Jurkat, Clone E6-1 (cell line): ENCODE measurements around the gene ZNF318.
"Not testable (repeated sequence)": the region's sequence is repeated elsewhere in the genome, so short reads cannot be mapped to it uniquely, and the experiment has no call there.

Experiments
- DNase-seq: peaks from one replicate; pipeline ENCODE4 v3.0.0-alpha.2; 2011; ENCODE audit warnings: low read depth, low spot score
- H3K4me3 ChIP-seq: 2 replicates; pipeline ENCODE4 v1.5.1; 2011; ENCODE audit warnings: mild to moderate bottlenecking, low read length, control low read depth, moderate library complexity

Gene ZNF318

DNA sequence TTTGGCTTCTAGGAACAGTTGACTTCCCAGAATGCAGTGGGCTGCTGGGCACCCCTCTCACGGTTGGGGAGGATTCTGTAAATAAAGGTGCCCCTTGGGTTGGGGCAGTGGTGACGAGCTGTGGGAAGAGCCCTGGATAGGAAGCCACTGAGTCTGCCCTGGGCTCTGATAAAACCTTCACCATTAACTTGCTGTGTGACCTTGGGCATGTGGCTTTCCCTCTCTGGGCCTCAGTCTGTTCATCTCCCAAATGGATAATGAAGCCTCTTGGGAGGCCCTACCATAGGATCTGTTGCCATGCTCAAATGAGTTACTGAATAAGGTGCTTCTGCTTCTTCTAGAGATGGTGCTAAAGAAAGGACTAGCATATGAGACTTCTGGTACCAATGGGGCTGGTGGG, 64.6 kb downstream of the ZNF318 start:
- DNase-seq = no peak
- H3K4me3 ChIP-seq = no peak overlapping the region

DNA sequence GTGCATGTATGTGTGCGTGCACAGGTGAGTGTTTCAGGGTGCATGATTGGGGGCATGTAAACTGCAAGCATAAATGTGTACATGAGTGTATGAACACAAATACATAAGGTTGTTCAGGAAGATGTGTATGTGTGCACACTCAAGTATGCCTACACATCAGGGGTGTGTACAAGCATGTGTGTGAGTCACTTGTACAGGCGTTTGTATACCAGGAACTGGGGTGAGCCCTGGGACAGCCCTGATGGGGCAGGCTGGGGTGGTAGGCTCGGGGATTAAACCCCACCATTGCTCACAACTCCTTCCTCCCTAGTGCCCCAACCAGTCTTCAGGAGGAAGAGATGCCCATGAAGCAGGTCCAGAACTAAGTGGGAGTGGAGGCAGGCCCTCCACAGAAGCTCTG, 65.1 kb downstream of the ZNF318 start:
- no peak for DNase-seq
- H3K4me3 ChIP-seq = no peak overlapping the region

- no peak overlapping the region for H3K4me3 ChIP-seq
- DNase-seq = no peak
These were observed 65.6 kb downstream of the ZNF318 start for GRCh38 chr6:43303751-43304331.

DNA sequence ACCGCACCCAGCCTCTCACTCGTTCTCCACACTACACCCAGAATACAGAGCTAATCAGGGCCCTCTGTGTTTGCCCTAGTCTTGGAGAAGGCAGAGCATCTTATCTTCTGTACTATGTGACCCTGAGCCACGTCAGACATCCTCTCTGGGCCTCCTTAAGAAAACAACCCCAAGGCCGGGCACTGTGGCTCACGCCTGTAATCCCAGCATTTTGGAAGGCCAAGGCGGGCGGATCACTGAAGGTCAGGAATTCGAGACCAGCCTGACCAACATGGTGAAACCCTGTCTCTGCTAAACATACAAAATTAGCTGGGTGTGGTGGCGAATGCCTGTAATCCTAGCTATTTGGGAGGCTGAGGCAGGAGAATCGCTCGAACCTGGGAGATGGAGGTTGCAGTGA, 66.4 kb downstream of the ZNF318 start:
- not testable (repeated sequence) for DNase-seq, H3K4me3 ChIP-seq

GRCh38 chr6:43302126-43302525, 67.3 kb downstream of the ZNF318 start:
- no peak overlapping the region for H3K4me3 ChIP-seq
- no peak for DNase-seq

DNA sequence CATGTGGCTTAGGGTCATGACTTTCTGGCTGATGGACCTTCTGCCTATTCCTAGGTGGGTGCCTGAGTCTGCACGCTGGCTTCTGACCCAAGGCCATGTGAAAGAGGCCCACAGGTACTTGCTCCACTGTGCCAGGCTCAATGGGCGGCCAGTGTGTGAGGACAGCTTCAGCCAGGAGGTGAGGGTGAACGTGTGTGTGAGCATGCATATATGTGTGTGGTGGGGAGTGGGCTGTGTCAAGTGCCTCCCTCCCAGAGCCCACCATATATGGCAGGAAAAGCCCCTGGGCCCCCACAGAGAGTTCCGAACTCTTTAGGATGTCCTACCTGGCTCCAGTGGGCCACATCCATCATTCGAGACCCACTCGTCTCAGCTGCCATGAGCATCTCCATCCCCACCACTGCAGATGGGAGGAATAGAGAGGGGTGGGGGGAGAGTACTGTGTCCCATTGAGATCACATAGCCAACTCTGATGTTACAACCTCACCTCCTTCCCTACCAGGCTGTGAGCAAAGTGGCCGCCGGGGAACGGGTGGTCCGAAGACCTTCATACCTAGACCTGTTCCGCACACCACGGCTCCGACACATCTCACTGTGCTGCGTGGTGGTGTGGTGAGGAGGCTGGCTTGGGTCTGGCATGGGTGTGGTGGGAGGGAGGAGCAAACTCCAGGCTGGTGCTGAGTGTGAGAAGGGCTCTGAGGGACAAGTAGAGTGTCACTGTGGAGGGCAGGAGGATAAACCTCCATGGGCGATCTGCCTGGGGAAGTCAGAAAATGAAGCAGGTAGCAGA, 68.2 kb downstream of the ZNF318 start:
- no peak for DNase-seq
- no peak overlapping the region for H3K4me3 ChIP-seq

DNA sequence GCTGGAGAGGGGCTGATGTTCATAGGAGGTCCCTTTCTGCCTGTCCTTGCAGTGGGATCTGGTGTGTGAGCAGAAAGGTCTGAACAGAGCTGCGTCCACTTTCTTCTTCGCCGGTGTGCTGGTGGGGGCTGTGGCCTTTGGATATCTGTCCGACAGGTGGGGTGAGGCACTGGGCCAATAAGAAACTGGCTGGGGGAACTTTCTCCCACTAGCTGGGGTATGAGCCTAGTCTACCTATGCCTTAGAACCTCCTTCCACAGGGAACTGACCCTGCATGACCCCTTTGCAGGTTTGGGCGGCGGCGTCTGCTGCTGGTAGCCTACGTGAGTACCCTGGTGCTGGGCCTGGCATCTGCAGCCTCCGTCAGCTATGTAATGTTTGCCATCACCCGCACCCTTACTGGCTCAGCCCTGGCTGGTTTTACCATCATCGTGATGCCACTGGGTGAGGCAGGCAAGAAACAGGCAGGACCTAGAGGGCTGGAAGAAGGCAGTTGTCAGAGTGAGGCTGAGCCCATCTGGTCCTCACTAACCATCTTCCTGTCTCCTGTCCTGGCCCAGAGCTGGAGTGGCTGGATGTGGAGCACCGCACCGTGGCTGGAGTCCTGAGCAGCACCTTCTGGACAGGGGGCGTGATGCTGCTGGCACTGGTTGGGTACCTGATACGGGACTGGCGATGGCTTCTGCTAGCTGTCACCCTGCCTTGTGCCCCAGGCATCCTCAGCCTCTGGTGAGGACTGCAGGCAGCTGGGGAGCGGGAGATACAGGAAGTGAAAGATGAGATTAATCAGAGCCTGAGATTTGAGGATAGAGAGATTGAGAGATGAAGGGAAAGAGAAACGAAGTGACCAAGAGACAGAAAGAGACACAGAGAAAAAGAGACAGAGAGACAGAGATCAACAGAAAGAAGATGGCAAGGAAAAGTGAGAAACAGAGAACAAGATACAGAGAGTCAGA, 69.8 kb downstream of the ZNF318 start:
- no peak overlapping the region for H3K4me3 ChIP-seq
- DNase-seq = no peak

DNA sequence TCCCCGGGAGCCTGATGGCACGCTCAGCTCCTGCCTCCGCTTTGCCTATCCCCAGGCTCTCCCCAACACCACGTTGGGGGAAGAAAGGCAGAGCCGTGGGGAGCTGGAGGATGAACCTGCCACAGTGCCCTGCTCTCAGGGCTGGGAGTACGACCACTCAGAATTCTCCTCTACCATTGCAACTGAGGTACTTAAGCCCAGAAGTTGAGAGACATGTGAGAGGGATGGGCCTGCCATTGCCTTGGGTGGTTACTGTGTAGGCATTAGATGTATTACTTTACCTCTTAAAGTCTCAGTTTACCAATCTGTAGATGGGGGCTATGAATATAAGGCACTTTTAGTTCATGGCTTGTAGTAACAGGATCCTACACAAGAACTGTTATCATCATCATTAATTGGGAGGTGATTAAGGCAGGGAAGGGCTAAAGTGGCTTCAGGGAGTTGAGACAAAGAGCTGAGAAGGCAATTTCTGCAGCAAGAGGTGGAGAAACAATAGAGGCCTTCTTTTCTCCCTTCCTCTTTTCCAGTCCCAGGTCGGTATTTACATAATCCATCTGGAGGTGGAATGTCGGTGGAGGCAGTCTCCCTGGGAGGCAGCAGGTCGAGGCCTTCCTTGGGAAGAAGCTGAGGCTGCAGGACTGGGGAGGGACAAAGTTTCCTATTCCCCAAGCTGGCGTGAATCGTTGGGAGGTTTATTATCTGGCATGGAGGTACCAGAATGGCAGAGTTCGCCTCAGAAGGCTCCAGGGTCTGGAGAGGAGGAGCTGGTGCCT, 70.7 kb downstream of the ZNF318 start:
- H3K4me3 ChIP-seq = no peak overlapping the region
- no peak for DNase-seq

GRCh38 chr6:43297644-43298564, 71.5 kb downstream of the ZNF318 start, which contains the start of gene SLC22A7:
TSS of gene SLC22A7 (plus strand) at chr6:43298260. CDS start at chr6:43298359, 99 bp downstream.
- no peak within 1 kb of the TSS for H3K4me3 ChIP-seq
- no peak for DNase-seq

DNA sequence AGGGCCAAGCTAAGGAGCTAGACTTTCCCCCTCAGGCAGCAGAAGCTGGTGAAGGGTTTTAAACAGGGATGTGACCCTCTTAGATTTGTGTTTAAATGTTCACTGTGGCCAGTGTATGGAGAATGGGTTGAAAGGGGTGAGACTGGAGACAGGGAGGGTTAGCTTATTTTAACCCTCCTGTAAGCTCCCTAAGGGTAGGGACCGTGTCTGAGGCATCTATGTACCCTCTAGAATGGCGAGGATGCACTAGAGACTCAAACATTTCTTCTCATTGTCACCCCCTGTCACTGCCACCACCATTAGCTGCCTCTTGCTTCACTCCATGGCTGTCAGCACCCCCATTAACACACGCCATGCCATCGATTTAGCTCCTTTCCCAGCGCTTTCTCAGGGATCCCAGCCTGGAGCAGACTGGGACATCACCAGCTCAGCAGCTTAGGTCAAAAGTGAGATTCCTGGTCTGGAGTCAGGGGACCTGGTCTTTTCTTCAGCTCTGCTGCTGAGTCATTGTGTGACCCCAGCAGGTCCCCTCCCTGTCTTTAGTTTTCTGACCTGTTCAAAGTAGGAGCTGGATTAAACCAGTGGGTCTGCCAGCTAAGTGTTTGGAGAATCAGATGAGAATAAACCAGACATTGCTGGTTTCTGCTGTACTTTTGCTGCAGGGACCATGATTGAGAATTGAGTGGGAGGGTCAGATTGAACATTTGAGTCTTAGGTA, 72.5 kb downstream of the ZNF318 start:
- no peak overlapping the region for H3K4me3 ChIP-seq
- DNase-seq = no peak

DNA sequence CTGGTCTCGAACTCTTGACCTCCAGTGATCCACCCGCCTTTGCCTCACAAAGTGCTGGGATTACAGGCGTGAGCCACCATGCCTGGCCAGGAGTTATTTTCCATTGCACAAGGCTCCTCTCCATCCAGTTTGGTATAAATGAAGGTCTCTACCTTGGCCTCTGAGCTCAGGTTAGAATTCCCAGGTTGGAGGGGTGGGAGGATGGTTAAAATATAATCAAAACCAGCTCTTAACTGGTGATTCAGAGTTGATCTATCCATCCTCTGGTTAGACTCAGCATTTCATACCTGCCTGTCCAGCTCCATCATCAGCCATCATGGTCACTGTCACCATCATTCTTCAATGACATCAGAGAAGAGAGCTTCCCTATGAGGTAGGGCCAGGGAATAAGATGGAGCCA, 74.0 kb downstream of the ZNF318 start:
- H3K4me3 ChIP-seq = no peak overlapping the region
- DNase-seq = no peak

DNA sequence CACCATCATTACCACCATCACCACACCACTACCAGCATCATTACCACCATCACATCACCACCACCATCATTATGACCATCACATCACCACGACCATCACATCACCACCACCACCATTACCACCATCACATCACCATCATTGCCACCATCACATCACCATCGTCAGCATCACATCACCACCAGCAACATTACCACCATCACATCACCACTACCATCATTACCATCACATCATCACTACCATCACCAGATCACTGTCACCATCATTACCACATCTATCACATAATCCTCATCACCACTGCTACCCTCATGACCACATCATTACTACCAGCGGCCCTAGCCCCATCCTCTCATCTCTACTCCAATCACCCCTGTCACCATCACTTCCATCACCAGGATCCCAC, 74.9 kb downstream of the ZNF318 start:
- DNase-seq = no peak
- H3K4me3 ChIP-seq = no peak overlapping the region

DNA sequence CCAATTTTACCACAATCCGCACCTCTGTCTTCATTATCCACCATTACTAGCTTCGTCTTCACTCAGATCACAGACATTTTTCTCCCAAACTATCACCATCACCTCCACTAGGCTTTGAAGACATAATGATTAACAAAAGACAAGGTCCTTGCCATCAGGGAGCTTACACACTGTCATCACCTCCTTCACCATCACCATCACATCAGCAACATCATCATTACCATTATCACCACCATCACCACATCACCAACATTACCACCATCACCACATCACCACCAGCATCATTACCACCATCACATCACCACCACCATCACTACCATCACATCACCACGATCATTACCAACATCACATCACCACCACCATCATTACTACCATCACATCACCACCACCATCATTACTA, 75.7 kb downstream of the ZNF318 start:
- DNase-seq = no peak
- H3K4me3 ChIP-seq = no peak overlapping the region

- no peak overlapping the region for H3K4me3 ChIP-seq
- no peak for DNase-seq
These were observed 76.6 kb downstream of the ZNF318 start for GRCh38 chr6:43292763-43293318.

GRCh38 chr6:43292341-43292740, 77.1 kb downstream of the ZNF318 start:
- H3K4me3 ChIP-seq = no peak overlapping the region

GRCh38 chr6:43291708-43292107, 77.7 kb downstream of the ZNF318 start:
- H3K4me3 ChIP-seq = no peak overlapping the region
- DNase-seq = no peak

More at GRCh38 chr6:43292341-43292740, 77.1 kb downstream of the ZNF318 start:
- DNase-seq = no peak

GRCh38 chr6:43290905-43291355, 78.5 kb downstream of the ZNF318 start:
- no peak for DNase-seq
- no peak overlapping the region for H3K4me3 ChIP-seq
